ENCODE data around the gene SEPTIN2.
"Not testable (repeated sequence)": the region's sequence is repeated elsewhere in the genome, so short reads cannot be mapped to it uniquely, and the experiment has no call there.

The SEPTIN2 gene

GRCh38 chr2:241390301-241391206 lies 74.8 kb downstream of the SEPTIN2 start:
- DNase-seq, result no peak

GRCh38 chr2:241391892-241392665 lies 76.4 kb downstream of the SEPTIN2 start:
- no peak for DNase-seq

GRCh38 chr2:241392753-241393152 lies 77.0 kb downstream of the SEPTIN2 start:
- DNase-seq, result not testable (repeated sequence)

- no peak for DNase-seq
Measured at GRCh38 chr2:241393524-241394196, 77.9 kb downstream of the SEPTIN2 start.

- not testable (repeated sequence) for DNase-seq
Measured at GRCh38 chr2:241396809-241397208, 81.1 kb downstream of the SEPTIN2 start.

- DNase-seq, result no peak
Measured at GRCh38 chr2:241399941-241400922, 84.5 kb downstream of the SEPTIN2 start.

All from femur (tissue), 1 donor.